Measurements from ENCODE around the gene ZNF532. TPM values are rescaled to one million over a fixed set of nuclear protein-coding genes. Genes with fewer than 3 reads are reported as not detected.

ZNF532 gene
- polyA plus RNA-seq, 1 donor (not counting 4 experiments of a cell fraction or from before 2014, with no cell fraction given): 31.5 TPM

GRCh38 chr18:58949031-58949430 lies 84.4 kb downstream of the ZNF532 start:
- H2AFZ ChIP-seq (ENCODE audit: control insufficient read depth, low read length): no peak overlapping the region
- no peaks in the 10 kb centered on the region for H3K9me3 ChIP-seq (ENCODE audit: control insufficient read depth, low read depth, low read length)
- no peaks in the 10 kb centered on the region for H4K20me1 ChIP-seq (ENCODE audit: control insufficient read depth, extremely low read depth, insufficient read depth, low read length)
- H3K27me3 ChIP-seq (ENCODE audit: control insufficient read depth, extremely low read depth, insufficient read depth, low read length): no peaks in the 10 kb centered on the region
- dilution Hi-C loops (cut with MboI; ENCODE audit: extremely low pct_ligation_motif_present, low sequenced_read_pairs): no loop called here
- no peak overlapping the region for H3K4me2 ChIP-seq (ENCODE audit: control insufficient read depth, extremely low read depth, insufficient read depth, low read depth, low read length)
- H3K9me1 ChIP-seq (ENCODE audit: control insufficient read depth, extremely low read depth, insufficient read depth, low read length): no peaks in the 10 kb centered on the region
- DNase-seq (ENCODE audit: low read depth, low spot score): no peak
- no peak for TF ChIP-seq CTCF (optimal IDR thresholded peaks at IDR 0.05 in 1 of 3, IDR thresholded peaks at IDR 0.05 in 1 of 3, conservative IDR thresholded peaks at IDR 0.05 in 1 of 3; ENCODE audit: extremely low read depth in 1 of 3, insufficient read depth in 2 of 3, low read length in 3 of 3)
- TF ChIP-seq EZH2 (IDR thresholded peaks at IDR 0.05; ENCODE audit: low read length): no peak
- H3K79me2 ChIP-seq (ENCODE audit: control insufficient read depth, insufficient read depth, low read length): no peaks in the 10 kb centered on the region
- no peaks in the 10 kb centered on the region for H3K4me1 ChIP-seq (ENCODE audit: control insufficient read depth, extremely low read depth, insufficient read depth, low read length)
- H3K9ac ChIP-seq (ENCODE audit: control insufficient read depth, extremely low read depth, insufficient read depth, low read length): no peak overlapping the region
- no peak for FAIRE-seq
- peaks cover 5 to 12% of the 10 kb centered on the region in 2 experiments for H3K36me3 ChIP-seq (ENCODE audit: control insufficient read depth in 2 of 2, extremely low read depth in 1 of 2, insufficient read depth in 2 of 2, low read length in 2 of 2)
- H3K27ac ChIP-seq (ENCODE audit: control insufficient read depth, insufficient read depth, low read length): no peak overlapping the region
- H3K4me3 ChIP-seq (ENCODE audit: control insufficient read depth in 2 of 3, extremely low read depth in 1 of 3, insufficient read depth in 2 of 3, low read depth in 1 of 3, low read length in 3 of 3): no peak overlapping the region

DNA sequence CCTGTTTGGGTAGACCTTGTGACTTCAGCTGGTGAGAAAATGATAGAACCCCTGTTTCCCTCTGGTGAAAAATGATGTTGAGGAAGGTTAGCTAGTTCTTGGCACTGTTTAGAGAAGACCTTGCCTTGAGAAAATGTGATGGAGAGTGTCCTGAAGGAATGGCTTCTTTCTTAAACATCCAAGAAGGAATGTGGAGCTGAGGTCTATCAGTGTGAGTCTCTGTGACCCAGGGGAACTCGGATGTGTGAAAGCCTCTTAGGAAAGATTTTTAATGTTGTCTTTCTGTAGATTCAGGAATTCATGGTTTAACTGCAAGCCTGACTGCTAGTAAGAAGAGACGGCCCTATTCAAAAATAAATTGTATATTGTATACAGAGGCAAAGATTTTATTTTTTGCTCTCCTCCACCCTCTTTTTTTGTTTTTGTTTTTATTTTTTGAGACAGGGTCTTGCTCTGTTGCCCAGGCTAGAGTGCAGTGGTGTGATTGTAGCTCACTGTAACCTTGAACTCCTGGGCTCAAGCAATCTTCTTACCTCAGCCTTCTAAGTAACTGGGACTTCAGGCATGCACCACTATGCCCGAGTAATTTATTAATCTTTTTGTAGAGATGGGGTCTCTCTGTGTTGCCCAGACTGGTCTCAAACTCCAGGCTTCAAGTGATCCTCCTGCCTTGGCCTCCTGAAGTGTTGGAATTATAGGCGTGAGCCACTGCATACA lies 87.5 kb downstream of the ZNF532 start:
- H4K20me1 ChIP-seq (ENCODE audit: control insufficient read depth, extremely low read depth, insufficient read depth, low read length): no peaks in the 10 kb centered on the region
- TF ChIP-seq EZH2 (IDR thresholded peaks at IDR 0.05; ENCODE audit: low read length) (no peak), CTCF (optimal IDR thresholded peaks at IDR 0.05 in 1 of 3, IDR thresholded peaks at IDR 0.05 in 1 of 3, conservative IDR thresholded peaks at IDR 0.05 in 1 of 3; ENCODE audit: extremely low read depth in 1 of 3, insufficient read depth in 2 of 3, low read length in 3 of 3) (no peak)
- no peak overlapping the region for H3K4me2 ChIP-seq (ENCODE audit: control insufficient read depth, extremely low read depth, insufficient read depth, low read depth, low read length)
- no peaks in the 10 kb centered on the region for H3K27me3 ChIP-seq (ENCODE audit: control insufficient read depth, extremely low read depth, insufficient read depth, low read length)
- dilution Hi-C loops (cut with MboI; ENCODE audit: extremely low pct_ligation_motif_present, low sequenced_read_pairs): no loop called here
- no peaks in the 10 kb centered on the region for H3K4me1 ChIP-seq (ENCODE audit: control insufficient read depth, extremely low read depth, insufficient read depth, low read length)
- peaks cover 5 to 11% of the 10 kb centered on the region in 2 experiments for H3K36me3 ChIP-seq (ENCODE audit: control insufficient read depth in 2 of 2, extremely low read depth in 1 of 2, insufficient read depth in 2 of 2, low read length in 2 of 2)
- no peak overlapping the region for H3K9ac ChIP-seq (ENCODE audit: control insufficient read depth, extremely low read depth, insufficient read depth, low read length)
- DNase-seq (ENCODE audit: low read depth, low spot score): no peak
- no peaks in the 10 kb centered on the region for H3K9me3 ChIP-seq (ENCODE audit: control insufficient read depth, low read depth, low read length)
- H3K79me2 ChIP-seq (ENCODE audit: control insufficient read depth, insufficient read depth, low read length): no peaks in the 10 kb centered on the region
- no peak overlapping the region for H3K27ac ChIP-seq (ENCODE audit: control insufficient read depth, insufficient read depth, low read length)
- H3K9me1 ChIP-seq (ENCODE audit: control insufficient read depth, extremely low read depth, insufficient read depth, low read length): no peaks in the 10 kb centered on the region
- FAIRE-seq: no peak
- H2AFZ ChIP-seq (ENCODE audit: control insufficient read depth, low read length): no peak overlapping the region
- H3K4me3 ChIP-seq (ENCODE audit: control insufficient read depth in 2 of 3, extremely low read depth in 1 of 3, insufficient read depth in 2 of 3, low read depth in 1 of 3, low read length in 3 of 3): no peak overlapping the region

Data from keratinocyte (primary cell).